Hematopoietic multipotent progenitor cell treated with erythropoietin and hydrocortisone succinate and interleukin-3 and kit ligand, for 6 days (in vitro differentiated cells): ENCODE data around the gene RAB3C.

ENCODE experiments used
- DNase-seq: peaks from one replicate; pipeline ENCODE4 v3.0.0-alpha.2; 2015

The RAB3C gene

DNA sequence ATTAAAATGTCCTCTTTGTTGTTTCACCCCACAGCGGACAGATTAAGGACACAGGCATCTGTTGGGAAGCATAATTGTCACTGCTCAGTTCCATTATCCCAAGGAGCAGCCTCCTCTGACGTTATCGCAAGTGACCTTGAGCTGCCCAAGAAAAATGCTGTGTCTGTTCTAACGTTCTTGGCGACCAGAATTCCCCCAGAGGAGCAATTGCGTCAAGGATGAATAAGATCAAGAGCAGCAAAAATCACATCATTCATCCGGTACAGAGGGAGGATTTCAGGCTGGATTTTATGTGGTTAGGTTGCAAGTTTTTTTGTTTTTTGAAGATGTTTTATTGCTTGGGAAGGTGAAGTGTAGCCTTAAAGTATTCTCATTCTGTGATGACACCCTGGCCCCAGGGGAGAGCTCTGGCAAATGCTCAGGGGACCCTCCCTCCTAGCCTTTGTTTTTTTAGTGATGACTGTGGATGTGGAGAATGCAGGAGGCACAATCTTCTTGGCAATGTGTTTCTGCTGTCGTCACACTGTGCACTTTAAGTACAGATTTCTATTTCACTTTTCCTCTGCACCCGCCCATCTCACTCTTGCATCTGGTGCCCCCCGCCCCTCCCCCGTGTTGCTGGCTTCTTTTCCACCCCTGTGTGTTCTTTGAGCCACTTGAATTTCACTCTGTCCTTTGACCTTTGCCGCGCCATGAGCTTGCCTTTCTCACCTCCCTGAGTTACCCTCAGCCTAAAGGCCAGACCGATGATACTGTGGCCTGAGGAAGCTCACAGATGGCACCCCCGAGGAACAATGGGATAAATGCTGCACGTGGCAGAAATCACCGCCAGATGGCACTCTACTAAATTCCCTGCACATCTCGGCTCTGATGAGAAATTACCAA lies 308.5 kb downstream of the RAB3C start:
- DNase-seq, result peak; percentile 80

DNA sequence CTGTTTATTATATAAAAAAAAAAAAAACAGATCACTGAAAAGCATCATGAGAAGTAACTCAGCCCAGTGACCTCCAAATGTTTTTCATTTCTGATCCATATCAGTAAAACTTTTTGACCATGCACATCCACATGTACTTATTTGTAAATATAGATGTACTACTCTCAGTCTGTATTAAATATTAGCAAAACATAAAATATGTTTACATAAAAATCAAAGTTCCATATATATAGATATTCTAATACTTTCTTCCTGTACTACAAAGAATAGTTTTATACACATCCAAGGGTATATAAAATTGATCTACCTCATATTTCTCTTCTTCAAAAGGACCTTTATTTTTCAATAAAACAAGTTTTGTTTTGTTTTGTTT lies 309.1 kb downstream of the RAB3C start:
- DNase-seq, result no peak

DNA sequence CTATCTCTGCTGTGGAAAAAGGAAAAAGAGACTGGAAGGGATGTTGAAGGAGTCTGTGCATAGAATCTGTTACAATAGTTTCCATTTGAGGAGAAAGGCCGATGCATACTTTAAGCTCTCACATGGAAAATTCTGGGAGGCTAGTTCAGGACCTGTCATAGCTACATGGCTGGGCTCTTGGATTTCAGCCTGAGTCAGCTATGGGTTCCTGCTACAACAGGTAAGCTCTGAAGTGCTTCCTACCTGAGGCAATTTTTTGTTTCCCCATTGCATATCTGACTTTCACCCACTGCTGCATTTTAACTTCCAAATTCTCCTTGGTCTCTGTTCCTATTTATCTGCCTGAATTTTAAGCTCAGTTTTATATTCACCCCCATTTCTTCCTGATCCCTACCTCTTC lies 310.7 kb downstream of the RAB3C start:
- DNase-seq, result no peak

DNA sequence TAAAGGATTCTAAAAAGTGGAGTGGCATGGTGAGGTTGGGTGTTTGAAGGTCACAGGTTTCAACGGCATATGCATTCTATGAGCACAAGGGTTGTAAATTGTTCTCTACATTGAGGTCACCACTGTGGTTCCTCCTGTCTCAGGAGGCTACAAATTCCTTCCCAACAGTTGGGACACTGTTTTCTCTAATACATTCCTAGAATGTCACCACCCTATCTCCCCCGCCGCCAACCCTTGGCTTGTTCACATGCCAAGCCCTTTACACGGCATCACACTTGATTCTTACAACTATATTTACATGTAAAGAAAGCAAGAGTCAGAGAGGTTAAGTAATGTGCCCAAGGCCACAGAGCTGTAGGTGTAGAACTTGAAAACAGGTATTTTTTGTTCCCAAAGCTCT lies 315.1 kb downstream of the RAB3C start:
- DNase-seq, result no peak

DNA sequence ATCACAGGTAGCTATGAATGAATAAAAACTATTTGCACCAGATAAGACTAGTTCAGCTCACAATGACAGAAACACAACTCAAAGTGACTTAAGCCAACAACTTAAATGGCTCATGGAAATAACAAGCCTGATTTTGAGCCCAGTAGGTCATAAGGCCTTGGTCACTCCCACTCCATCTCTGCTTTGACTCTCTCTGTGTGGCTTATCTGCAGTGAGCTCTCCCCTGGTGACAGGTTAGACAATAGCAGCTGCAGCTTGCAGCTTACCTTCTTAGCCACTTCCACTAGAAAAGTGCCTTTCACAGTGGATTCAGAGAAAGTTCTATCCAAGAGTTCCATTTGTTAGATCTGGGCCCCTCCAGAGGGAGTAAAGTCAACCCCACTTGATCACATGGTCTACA lies 315.7 kb downstream of the RAB3C start:
- DNase-seq, result no peak

DNA sequence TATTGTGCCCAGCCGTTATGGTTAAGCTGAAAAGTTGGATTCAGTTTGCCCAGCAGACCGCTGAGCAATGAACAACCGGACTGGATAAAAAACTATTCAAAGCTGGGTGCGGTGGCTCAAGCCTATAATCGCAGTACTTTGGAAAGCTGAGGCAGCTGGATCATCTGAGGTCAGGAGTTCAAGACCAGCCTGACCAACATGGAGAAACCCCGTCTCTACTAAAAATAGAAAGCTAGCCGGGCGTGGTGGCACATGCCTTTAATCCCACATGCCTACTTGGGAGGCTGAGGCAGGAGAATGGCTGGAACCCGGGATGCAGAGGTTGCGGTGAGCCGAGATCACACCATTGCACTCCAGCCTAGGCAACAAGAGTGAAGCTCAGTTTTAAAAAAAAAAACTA lies 318.4 kb downstream of the RAB3C start:
- DNase-seq, result no peak

DNA sequence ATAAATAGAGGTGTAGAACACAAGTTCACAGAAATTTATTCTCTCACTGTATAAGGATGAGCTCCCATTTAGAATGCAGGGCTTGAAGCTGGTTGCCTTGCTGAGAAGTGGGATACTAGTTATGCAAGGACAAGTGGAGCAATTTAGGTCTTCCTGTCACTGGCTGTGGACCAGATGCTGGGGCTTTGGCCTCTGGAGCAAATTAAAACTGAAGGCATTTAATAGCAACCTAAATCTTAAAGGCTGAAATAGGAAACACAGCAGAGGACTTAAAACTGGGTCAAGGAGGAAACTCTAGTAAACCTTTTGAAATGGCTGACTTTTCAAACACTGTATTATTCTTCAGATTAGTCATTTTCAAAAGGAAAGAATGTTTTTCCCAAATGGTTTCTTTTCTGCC lies 319.4 kb downstream of the RAB3C start:
- DNase-seq, result no peak

DNA sequence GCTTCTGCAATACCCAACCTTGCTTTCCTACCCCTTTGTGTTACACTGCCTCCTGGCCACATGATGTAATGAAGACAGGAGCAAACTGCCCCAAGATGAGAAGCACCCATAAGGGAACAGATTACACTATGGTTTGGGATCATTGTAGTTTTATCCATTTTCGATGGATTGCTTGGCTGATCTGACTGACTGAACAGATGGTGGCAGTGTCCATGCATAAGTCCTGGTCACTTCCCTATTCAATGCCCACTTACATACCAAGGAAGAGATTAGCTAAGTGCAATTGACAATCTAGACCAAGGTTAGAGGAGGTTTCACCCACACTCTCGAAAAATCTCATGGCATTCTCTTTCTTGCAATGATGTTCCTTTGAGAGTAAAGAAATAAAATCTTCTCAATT lies 319.9 kb downstream of the RAB3C start:
- no peak for DNase-seq

DNA sequence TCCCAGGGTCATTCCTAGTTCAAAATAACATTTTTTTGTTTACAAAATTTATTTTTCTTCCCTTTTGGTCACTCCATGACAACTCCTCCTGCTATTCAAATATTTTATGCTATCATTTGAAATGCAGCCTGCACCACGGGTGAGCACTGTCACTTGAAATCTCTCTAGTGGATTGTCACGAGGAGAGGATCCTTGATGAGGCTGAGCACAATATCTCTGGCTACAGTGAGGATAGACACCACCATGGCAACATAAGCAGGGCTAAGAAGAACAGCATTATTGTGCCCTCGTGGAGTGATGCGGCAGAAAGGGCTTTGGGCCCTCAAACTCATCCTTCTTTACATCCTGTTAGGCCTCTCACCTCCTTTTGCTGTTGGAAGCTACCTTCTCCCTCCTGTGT lies 321.9 kb downstream of the RAB3C start:
- no peak for DNase-seq

DNA sequence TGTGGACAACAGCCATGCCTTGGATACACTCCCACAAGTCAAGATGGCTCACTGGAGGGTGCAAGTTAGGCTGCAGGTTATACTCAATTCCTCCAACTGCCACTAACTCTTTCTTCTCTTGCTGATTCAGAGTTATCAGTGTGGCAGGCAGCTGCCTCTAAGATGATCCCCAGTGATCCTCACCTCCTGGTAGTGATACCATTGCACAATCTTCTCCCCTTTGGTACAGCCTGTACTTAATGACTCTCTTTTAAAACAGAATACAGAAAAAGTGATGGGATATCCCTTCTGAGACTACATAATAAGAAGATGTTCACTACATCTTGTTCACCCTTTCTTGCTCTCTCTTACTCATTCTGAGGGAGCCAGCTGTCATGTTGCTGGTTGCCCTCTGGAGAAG lies 323.1 kb downstream of the RAB3C start:
- no peak for DNase-seq
